ENCODE measurements around the gene DNAAF6. TPM values are rescaled to one million over a fixed set of nuclear protein-coding genes. Genes with fewer than 3 reads are reported as not detected.

Gene DNAAF6
- total RNA-seq = not detected in 2 replicates

DNA sequence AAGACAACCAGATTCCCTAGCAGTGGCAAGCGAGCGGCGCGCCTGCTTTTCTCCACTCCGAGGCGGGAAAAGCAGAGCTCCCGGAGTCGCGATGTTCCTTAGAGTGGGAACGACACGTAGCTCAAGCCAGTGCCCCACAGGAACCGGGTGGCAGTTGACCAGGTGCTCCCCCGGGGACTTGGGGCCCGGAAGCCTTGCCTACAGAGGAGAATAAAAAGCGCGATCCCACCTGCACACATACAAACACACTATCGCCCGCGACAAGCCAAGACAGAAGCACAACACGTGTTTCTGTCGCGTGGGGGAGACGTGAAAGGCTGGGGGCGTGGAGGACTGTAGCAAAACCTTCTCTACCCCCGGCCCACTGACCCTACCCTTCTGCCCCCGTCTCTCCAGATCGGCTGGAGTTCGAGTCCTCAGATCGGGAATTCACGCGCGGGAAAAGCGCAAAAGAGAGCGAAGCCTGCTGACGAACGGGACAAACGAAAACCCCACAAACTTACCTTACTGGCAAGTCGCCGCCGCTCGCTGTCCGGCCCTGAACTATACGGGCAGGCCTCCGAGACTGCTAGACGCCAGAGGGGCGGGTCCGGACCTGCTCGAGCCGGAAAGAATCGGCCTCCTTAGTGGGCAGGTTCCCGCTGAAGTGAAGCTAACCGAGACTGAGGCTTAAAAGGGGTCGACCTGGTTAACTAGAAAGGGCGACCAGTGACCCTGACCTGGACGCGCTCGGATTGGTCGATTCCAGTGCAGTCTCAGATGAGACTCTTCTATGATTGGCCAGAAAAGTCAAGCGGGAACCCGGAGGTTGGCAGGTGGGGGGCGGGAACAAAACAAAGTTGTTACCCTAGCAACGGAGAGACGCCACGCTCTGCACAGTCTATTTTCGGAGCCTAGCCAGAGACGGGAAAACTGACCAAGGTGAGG is at the start of gene DNAAF6, which contains the start of gene NUP62CL:
DNAAF6 (plus strand) TSS at position 842 of the 927 bp plus-strand sequence. CDS start 6,265 bp downstream, outside the sequence.
NUP62CL (minus strand) TSS at position 664 of the 927 bp plus-strand sequence. CDS start 31,287 bp downstream, outside the sequence.

Other genes with a start within 250 kb of the DNAAF6 start
- gene MORC4, start 206.4 kb upstream of the DNAAF6 start, total RNA-seq = 7.8 and 8.5 TPM in 2 replicates
- 10.5 and 14.1 TPM in 2 replicates for gene RBM41, start 87.8 kb upstream of the DNAAF6 start, total RNA-seq
- gene NUP62CL, start 178 bp upstream of the DNAAF6 start, total RNA-seq = 0.11 TPM in 1 of 2 replicates, not detected in the other
- not detected in 2 replicates for gene FRMPD3, start 243.0 kb downstream of the DNAAF6 start, total RNA-seq